ACC112 (cell line): Measurements from ENCODE around the gene DNPEP.

Source experiments
- H2AFZ ChIP-seq: fragments of 200-600 bp; sonication (generic); one replicate; pipeline ENCODE4 v1.6.0; 2017; ENCODE audit warnings: antibody characterized with exemption, low read length; ENCODE audit not compliant: unreplicated experiment
- H3K27ac ChIP-seq: fragments of 200-600 bp; sonication (generic); 2 replicates; pipeline ENCODE4 v1.5.1; 2014; ENCODE audit warnings: low read depth, mild to moderate bottlenecking, antibody characterized with exemption, low read length, moderate library complexity
- H3K27me3 ChIP-seq: fragments of 200-600 bp; sonication (generic); 2 replicates; pipeline ENCODE4 v1.6.1; 2014; ENCODE audit warnings: mild to moderate bottlenecking, antibody characterized with exemption, low read length, moderate library complexity, mixed read lengths; ENCODE audit not compliant: insufficient read depth
- H3K36me3 ChIP-seq: fragments of 200-600 bp; sonication (generic); 2 replicates; pipeline ENCODE4 v1.6.1; 2016; ENCODE audit warnings: mild to moderate bottlenecking, antibody characterized with exemption, low read length, moderate library complexity, mixed read lengths; ENCODE audit not compliant: insufficient read depth
- H3K4me1 ChIP-seq: fragments of 200-600 bp; sonication (generic); one replicate; pipeline ENCODE4 v1.6.1; 2016; ENCODE audit warnings: low read length, mixed read lengths; ENCODE audit not compliant: insufficient read depth, unreplicated experiment, control insufficient read depth
- H3K4me3 ChIP-seq: fragments of 200-600 bp; sonication (generic); 2 replicates; pipeline ENCODE4 v1.5.1; 2014; ENCODE audit warnings: mild to moderate bottlenecking, low read depth, low read length
- H3K79me2 ChIP-seq: fragments of 200-600 bp; sonication (generic); one replicate; pipeline ENCODE4 v1.6.0; 2016; ENCODE audit warnings: low read length; ENCODE audit not compliant: control insufficient read depth, unreplicated experiment, insufficient read depth

DNPEP gene

DNA sequence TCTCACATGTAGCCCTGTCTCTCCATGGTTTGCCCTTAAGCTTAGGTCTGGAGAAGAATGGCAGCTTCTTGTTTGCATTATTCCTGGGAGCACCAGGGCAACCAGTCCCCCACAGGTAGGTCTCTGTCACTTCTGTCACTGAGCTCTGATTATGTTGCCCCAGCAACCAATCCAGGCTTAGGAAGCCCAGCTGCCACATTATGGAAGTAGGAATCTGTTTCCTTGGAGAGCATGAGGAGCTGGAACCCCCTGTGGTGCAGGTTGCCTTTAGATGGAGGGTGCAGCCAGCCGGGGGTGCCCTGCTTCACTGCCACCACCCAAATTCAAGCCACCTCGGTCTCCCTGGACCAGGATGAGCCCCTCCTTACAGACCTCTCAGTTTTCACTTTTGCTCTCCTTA, 60.0 kb downstream of the DNPEP start:
- Histone ChIP-seq H3K4me1 (no peaks in the 10 kb centered on the region), H3K4me3 (no peak overlapping the region), H3K79me2 (no peaks in the 10 kb centered on the region), H3K27ac (no peak overlapping the region), H3K36me3 (no peaks in the 10 kb centered on the region), H3K27me3 (peaks cover 97% of the 10 kb centered on the region), H2AFZ (no peak overlapping the region)

DNA sequence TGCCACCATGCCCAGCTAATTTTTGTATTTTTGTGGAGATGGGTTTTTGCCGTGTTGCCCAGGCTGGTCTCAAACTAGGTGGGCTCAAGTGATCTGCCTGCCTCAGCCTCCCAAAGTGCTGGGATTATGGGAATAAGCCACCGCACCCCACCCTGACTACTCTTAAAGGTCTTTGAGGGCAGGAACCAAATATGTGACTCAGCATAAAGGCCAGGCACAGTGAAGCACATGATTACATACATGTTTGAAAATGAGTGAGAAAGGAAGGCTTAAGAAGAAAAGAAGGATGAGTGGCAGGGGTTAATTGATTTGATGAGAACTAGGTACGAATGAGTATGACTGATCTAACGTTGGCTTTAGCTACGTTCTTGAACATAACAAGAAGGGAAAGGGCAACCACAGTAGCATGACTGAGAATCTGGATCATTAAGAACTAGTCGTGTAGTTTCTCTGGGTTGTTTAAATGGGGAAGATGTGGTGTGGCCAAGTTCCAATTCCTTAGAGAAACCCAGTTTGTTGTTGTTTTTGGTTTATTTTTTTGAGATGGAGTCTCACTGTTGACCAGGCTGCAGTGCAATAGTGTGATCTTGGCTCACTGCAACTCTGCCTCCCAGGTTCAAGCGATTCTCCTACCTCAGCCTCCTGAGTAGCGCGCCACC, 61.9 kb downstream of the DNPEP start:
- no peaks in the 10 kb centered on the region for H3K79me2 ChIP-seq
- H2AFZ ChIP-seq = no peak overlapping the region
- H3K4me1 ChIP-seq = no peaks in the 10 kb centered on the region
- H3K4me3 ChIP-seq = no peak overlapping the region
- no peak overlapping the region for H3K27ac ChIP-seq
- H3K27me3 ChIP-seq = peaks cover 93% of the 10 kb centered on the region
- H3K36me3 ChIP-seq = no peaks in the 10 kb centered on the region

DNA sequence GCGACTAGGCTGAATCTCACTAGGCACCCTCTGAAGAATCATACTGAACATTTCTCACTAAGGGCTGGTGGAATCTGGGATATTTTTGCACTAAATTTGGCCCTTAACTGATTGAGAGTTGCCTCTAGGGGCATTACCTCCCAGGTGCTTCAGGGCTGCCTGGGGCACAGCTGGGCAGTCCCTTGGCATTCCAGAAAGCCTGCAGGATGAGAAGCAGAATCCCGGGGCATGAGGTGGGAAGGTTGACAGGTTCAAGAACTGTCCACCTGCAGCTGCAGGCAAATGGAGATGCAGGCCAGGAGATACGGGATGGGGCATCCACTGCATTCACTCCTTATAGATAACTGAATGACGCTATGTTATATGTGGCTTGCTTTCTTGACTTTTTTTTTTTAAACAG, 62.6 kb downstream of the DNPEP start:
- Histone ChIP-seq H2AFZ (no peak overlapping the region), H3K4me1 (no peaks in the 10 kb centered on the region)

DNA sequence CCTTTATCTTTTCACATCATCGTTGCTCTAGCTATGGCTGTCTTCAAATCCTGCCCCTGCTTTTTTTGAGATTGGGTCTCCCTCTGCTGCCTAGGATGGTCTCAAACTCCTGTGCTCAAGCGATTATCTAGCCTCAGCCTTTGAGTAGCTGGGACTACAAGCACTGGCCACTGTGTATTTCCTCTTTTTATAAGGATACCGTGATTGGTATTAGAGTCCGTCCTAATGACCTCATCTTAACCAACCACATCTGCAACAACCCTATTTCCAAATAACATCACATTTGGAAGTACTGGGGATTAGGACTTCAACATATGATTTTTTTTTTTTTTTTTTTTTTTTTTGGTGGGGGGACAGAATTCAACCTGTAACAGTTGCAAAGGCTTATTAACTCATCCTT, 64.3 kb downstream of the DNPEP start:
- no peaks in the 10 kb centered on the region for H3K79me2 ChIP-seq
- H3K27ac ChIP-seq = no peak overlapping the region
- H2AFZ ChIP-seq = no peak overlapping the region
- H3K36me3 ChIP-seq = no peaks in the 10 kb centered on the region
- H3K4me3 ChIP-seq = no peak overlapping the region
- H3K27me3 ChIP-seq = peaks cover 74% of the 10 kb centered on the region
- H3K4me1 ChIP-seq = no peaks in the 10 kb centered on the region

More for the DNA sequence above, 62.6 kb downstream of the DNPEP start:
- no peak overlapping the region for H3K4me3 ChIP-seq
- no peaks in the 10 kb centered on the region for H3K79me2 ChIP-seq
- H3K27me3 ChIP-seq = peaks cover 86% of the 10 kb centered on the region
- no peaks in the 10 kb centered on the region for H3K36me3 ChIP-seq
- H3K27ac ChIP-seq = no peak overlapping the region
